Activated CD8-positive, alpha-beta memory T cell treated with anti-CD3 and anti-CD28 coated beads, Interleukin-2, amount 50 U/mL, for 48 hours (primary cell): ENCODE measurements around the gene GFPT1.
A peak's percentile ranks its signal among the peaks of the same experiment; 100 is the strongest.
"Not testable (repeated sequence)": the region's sequence is repeated elsewhere in the genome, so short reads cannot be mapped to it uniquely, and the experiment has no call there.

Experiments
- DNase-seq: peaks from one replicate; pipeline ENCODE4 v3.0.0-alpha.2; 2020

Gene GFPT1

GRCh38 chr2:69386789-69387734 lies at the start of gene GFPT1:
Gene GFPT1 (minus strand): TSS chr2:69387227. CDS start chr2:69387071, 156 bp downstream.
- DNase-seq, result peak; percentile 96

DNA sequence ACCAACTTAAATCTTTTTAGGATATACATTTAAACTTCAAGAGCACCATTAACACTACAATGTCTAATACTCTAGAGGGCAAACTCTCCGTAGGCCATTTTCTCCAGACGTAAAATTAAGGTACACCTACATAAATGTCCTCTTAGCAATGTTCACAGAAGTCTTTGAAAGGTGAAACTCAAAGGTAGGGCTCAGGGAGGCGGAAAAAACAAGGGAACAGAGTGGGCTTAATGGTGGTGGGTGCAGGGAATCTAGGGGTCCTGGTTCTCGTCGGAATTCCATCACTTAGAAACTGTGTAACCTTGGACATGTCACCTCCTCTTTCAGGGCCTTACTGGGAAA lies 49.5 kb upstream of the GFPT1 start:
- no peak for DNase-seq

DNA sequence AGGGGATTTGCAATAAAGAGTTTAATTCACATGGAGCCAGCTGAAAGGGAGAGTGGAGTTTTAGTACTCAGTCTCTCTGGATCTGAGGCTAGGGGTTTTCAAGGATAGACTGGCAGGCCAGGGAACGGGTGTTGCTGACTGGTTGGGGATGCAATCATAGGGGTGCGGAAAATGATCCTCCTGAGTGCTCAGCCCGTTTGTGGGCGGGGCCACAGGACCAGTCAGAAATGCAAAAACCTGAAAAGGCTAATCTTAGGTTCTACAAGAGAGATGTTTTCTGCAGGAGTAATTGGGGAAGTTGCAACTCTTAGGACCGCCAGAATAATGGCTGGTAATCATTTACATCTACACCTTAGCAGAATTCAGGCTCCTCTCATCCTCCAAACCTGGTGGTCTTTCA lies 47.7 kb upstream of the GFPT1 start:
- DNase-seq, result no peak

GRCh38 chr2:69429491-69430183 lies 42.6 kb upstream of the GFPT1 start:
- no peak for DNase-seq

DNA sequence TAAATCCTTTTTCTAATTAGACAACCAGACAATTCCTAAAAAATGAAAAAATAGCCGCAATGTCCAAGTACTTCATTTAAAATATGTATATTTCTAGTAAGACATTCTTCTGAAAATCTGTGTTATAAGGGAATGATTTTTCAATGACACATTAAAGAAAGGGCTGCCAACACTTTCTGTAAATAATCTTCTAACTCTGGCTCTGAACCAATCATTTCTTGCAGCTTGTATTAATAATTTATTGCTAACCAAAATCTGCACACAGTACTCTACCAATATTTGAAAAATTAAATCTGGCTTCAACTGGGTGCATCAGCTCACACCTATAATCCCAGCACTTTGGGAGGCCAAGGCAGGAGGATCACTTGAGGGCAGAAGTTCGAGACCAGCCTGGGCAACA lies 42.0 kb upstream of the GFPT1 start:
- DNase-seq, result no peak

DNA sequence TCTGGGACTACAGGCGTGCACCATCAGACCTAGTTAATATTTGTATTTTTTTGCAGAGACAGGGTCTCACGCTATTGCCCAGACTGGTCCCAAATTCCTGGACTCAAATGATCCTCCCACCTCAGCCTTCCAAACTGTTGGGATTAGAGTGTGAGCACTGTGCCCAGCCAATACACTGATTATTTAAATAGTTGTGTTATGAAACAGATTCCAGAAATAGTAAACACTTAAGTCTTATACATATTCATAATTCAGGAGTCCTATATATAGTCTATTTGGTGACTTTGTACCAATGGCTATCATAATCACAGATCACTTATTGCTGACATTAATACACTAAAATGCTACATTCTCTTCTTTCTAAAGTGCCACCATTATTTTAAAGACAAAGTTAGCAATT lies 37.4 kb upstream of the GFPT1 start:
- DNase-seq, result no peak

DNA sequence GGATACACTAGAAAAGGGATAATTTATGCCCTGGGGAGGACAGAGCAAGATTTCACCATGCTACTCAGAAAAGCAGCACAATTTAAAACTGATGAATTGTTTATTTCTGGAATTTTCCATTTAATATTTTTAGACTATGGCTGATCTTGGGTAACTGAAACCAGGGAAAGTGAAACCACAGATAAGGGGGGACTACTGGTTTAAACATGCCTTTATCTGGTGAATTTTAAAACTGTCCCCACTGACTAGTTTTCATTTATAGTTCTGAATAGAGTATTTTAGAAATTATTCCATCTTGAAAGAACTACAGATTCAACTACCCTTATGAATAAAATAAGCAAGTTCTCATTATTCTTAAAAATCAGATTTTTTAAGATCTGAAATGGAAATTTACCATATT lies 35.2 kb upstream of the GFPT1 start:
- no peak for DNase-seq

GRCh38 chr2:69419111-69419510 lies 32.1 kb upstream of the GFPT1 start:
- DNase-seq, result not testable (repeated sequence)

DNA sequence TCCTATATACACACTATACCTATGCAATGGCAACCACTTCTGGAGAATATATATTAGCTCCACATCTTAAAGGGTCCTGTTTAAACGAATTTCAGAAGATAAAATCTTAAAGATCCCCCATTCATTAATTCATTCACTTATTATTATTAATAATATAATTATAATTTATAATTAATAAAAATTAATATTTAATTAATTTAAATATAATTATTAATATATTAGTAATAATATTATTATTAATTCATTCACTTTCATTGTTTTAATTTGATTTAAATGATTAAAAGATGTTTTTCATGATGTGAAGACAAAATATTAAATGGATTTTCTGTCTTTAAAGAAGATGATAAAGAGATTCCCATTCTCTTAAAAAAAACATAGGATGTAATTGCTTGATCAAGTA lies 29.1 kb upstream of the GFPT1 start:
- no peak for DNase-seq

GRCh38 chr2:69411120-69411519 lies 24.1 kb upstream of the GFPT1 start:
- DNase-seq, result no peak

DNA sequence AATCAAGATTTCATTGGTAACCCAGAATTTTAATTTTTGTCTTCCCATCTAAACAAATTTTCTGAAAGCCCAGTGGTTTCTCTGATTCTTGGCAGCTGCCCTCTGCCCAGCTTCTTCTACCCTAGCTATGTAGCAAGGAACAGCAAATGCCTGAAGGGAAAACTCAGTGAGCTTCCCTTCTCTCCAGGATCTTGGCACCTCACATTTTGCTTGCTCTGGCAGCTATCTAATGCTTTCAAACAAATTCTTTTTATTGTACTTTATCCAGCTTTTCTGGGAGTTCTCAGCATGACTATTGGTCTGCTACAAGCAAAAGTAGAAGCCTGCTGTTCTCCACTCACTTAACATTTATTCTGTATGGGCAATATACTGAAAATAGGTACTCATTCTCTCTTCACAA lies 18.3 kb upstream of the GFPT1 start:
- DNase-seq, result no peak

DNA sequence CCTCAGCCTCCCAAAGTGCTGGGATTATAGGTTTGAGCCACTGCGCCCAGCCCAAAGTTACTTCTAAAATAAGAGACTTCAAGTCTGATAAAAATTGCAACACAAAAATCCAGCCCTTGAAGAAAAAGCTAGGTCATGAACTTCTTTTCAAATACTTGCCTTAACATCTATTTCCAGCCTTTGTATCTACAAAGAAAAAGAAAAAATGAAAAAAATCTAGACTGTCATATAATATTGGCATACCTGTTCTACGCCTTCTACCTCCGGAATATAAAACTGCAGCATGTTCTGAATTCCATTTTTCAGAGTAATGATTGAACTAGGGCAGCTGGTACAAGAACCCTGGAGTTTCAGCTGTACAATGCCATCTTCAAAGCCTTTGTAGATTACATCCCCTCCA lies 13.1 kb upstream of the GFPT1 start:
- DNase-seq, result no peak

GRCh38 chr2:69397234-69397633 lies 10.2 kb upstream of the GFPT1 start:
- no peak for DNase-seq

DNA sequence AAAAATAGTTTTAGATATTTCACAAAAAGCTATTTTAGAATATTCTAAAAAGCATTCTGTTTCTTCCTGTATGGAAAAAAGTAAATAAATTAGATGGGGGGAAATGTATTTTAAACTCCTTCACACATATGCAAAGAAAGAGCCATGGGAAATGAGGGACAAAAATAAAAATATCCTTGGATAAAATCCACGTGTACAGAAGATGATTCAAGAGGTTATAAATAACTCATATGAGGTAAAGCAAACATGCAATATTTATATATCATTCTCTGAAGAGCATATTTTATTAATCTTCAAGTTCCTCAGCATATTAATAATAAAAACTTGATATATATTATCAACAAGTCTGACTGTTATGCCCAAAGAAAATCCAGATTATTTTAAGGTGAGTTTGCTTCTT lies 8.8 kb upstream of the GFPT1 start:
- DNase-seq, result no peak

GRCh38 chr2:69393963-69394362 lies 6.9 kb upstream of the GFPT1 start:
- no peak for DNase-seq

DNA sequence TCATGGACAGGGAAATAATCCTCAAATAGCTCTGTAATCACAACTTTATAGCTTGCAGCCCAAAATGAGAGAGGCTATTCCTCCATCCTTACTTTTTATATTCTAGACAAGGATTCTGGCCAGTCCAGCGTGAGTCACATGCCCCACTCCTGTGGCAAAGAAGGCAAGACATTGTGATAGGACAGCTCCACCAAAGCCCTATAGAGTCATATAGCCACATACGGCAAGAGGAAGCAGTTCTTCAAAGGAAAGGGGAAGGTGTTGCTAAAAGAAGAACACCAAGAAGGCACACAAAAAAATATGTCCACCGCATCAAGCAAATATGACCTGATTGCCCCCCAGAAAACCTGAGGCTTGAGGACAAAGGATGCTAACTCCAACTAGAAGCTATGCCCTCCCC lies 3.4 kb upstream of the GFPT1 start:
- no peak for DNase-seq

DNA sequence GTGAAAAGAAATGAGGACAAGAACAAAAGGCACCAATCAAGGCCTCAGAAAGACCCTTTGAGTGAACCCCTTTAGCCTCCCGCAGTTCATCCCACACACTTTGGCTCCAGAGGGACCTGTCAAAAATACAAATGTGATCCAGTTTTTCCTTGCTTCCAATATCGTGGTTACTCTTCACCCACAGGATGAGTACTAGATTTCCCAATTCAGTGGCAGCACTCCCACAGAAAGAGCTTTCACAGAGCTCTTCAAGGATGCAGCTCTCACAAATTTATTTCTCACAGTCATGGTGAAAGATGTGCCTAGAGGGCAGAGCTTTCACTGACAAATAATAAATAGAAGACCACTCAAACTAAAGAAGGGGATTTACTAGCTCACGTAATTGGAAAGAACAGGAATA lies 3.0 kb upstream of the GFPT1 start:
- no peak for DNase-seq

DNA sequence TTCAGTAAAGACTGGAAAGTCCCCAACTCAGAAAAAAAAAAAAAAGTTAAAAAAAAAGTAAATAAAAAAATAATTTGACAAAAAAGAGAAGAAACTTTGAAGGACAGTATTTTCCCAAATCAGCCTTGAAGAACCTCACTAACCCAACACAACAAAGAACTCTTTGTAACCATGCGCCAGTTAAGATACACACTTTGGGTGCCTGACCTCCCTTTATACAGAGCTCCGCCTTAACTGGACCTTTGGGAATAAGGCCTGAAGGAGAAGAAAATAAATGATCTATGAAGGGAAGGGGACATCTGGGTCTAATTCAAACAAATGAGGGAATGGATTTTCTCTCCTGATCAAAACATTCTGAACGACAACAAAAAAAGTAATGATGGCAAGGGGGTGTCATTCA lies 2.2 kb upstream of the GFPT1 start:
- DNase-seq, result no peak

GRCh38 chr2:69387770-69388481 lies 899 bp upstream of the GFPT1 start:
- DNase-seq, result no peak

GRCh38 chr2:69386360-69386759 lies 667 bp downstream of the GFPT1 start:
- no peak for DNase-seq

GRCh38 chr2:69385443-69386151 lies 1.4 kb downstream of the GFPT1 start:
- DNase-seq, result no peak

- DNase-seq, result no peak
Observed at GRCh38 chr2:69384618-69385081, 2.4 kb downstream of the GFPT1 start.
